Measurements from ENCODE around the gene CYP19A1.

DNA sequence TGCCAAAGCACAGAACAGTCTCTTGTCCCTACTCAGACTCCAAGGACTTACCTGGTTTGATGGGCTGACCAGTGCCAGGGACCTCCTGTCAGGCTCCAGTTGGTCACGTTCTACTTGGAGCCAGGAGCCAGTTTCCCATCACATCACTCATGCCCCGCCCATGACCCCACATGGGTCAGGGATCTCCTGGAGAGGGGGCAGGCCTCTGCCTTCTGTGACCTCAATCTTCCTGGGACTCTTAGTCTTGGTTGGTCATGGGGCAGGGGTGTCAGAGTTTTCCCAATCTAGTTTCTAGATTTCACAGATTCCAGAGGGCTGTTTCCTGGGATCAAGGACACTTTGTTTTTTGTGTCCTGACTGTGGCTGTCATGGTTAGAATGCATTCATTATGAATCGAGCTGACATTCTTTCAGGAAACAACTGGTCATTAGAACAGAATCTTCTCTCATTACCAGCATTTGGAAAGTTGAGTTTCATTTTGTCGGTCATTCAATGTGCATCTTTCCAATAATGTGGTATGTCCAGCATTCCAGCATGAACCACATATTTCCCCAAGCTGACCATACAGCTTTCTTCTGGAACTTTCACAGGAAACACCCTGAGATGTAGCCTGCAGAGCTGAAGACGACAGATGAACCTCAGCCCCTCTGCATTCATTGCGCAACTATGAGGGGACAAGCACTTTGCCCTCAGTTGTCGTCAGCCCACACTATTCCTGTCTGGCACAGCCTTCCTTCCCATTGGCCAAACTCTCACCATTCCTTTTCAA lies 19.8 kb downstream of the CYP19A1 start:
- TF ChIP-seq CTCF (IDR thresholded peaks at IDR 0.05; ENCODE audit: insufficient read depth, low read length) (no peak), GABPA (IDR thresholded peaks at IDR 0.05; ENCODE audit: low read depth) (no peak), POLR2AphosphoS5 (IDR thresholded peaks at IDR 0.05; ENCODE audit: low read depth) (no peak), SPI1 (IDR thresholded peaks at IDR 0.05; ENCODE audit: borderline replicate concordance, low read depth) (no peak)
- TF ChIP-seq, protein P1, sequence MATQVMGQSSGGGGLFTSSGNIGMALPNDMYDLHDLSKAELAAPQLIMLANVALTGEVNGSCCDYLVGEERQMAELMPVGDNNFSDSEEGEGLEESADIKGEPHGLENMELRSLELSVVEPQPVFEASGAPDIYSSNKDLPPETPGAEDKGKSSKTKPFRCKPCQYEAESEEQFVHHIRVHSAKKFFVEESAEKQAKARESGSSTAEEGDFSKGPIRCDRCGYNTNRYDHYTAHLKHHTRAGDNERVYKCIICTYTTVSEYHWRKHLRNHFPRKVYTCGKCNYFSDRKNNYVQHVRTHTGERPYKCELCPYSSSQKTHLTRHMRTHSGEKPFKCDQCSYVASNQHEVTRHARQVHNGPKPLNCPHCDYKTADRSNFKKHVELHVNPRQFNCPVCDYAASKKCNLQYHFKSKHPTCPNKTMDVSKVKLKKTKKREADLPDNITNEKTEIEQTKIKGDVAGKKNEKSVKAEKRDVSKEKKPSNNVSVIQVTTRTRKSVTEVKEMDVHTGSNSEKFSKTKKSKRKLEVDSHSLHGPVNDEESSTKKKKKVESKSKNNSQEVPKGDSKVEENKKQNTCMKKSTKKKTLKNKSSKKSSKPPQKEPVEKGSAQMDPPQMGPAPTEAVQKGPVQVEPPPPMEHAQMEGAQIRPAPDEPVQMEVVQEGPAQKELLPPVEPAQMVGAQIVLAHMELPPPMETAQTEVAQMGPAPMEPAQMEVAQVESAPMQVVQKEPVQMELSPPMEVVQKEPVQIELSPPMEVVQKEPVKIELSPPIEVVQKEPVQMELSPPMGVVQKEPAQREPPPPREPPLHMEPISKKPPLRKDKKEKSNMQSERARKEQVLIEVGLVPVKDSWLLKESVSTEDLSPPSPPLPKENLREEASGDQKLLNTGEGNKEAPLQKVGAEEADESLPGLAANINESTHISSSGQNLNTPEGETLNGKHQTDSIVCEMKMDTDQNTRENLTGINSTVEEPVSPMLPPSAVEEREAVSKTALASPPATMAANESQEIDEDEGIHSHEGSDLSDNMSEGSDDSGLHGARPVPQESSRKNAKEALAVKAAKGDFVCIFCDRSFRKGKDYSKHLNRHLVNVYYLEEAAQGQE (IDR thresholded peaks at IDR 0.05; ENCODE audit: insufficient replicate concordance, low read depth): no peak

Measured in HL-60 (cell line).